Stimulated activated CD4-positive, alpha-beta T cell treated with anti-CD3 and anti-CD28 coated beads, Interleukin-12 subunit alpha, Interleukin-12 subunit beta, amount 100 ng/mL, for 4 hours (primary cell): ENCODE data around the gene CFAP61.
"Not testable (repeated sequence)": the region's sequence is repeated elsewhere in the genome, so short reads cannot be mapped to it uniquely, and the experiment has no call there.

ENCODE experiments used
- DNase-seq: peaks from one replicate; pipeline ENCODE4 v3.0.0-alpha.2; 2020

The CFAP61 gene, protein sequence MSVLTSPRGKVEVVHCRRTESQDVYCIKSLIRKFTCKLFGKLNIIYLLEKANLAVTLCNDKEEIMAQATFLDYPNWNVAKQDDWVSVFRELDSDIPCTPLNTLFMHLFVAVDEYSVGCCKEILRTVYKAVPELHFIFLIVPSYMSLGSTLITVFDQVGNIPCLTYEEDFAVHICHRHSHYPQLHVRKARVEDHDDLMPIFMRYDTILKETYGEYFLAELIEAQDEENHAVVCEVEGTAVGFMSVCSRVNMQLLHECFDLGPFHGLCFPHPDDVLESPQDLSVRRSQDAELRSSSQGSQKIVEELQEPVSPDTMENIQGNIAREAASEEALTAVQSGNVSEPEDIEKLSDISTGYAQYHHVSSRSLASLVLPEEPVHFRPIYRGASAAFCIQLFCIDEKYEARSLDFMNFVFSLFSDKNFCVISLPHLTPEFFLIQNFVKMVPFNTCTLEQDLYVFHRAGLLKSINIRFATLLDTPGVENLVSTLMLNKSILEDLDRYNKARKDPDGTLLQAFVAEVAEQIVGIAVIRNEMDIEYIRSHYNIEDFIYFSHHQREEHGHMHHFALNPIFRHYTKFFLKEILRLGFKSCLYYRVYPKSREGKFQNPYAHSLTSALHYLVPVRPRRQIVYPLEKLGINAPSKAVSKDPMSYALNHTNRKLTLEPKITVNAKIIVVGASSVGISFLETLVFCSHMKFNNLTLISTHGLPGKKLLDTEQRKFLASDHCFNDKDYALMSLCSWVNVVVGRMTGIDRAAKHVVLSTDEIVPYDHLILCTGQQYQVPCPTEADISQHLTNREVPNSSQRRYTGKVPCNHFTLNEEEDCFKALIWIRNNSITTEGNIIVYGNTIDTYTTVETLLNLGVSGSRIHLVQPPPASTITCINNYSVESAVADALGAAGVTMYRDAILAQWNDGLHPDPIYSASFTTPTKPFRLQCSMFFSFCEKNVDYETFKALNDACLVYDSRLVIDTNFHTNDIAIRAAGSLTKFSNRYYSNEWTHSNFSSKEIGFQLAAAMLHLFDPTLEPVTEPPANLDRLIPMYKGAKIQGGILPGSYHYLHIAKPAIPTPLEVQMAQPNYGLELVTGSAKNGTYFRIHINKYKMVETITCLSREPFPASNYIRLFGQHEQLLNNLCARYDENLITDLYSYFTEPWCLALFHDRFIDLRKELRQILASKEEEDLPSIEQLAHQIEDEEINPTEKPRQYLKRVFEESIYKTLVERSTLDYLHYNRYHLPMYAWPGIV

DNA sequence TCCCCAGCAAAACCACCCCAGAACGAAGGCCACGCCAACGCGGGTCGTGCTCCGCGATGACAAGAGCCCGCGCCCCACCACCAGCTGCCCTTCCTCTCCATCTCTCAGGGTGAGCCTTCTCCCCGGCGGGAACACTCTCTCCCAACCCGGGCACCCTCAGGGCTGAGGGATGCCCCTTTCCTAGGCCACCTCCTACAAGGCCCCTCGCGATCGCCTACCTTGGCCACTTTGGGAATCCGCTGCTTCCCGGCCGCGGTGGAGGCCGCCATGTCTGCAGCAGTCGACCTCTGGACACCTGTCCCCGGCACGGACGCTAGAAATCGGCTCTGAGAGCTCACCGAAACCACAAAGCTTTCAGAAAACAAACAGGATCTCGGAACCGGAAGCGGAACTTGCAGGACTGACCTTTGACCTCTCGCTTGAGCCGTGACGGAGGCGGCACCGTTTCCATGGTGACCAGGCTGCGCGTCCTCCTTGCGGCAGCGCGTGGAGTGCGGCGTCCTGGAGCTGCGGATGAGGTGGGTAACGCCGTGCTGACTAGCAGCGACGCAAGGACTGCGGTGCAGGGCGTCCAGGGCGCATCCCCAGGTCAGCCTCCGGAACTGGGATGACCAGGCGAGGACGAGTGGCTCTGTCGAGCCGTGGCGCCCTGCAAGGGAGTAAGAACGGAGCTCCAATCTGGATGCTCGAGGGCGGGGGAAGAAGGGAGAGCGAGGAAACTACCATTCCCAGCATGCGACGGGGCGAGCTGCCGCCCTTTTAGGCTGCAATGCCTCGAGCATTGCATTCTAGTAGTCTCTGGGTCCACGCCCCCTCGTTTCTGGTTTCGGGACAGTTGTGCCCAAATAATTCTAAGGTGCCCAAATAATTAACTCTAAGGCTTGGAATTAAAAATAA is at the start of gene CFAP61, which contains the start of gene CRNKL1:
TSS of gene CFAP61 (plus strand) at position 459 of the 897 bp plus-strand sequence. CDS start 4,122 bp downstream, outside the sequence.
TSS of gene CRNKL1 (minus strand) at position 393 of the 897 bp plus-strand sequence. CDS start at position 269, 124 bp downstream.
- peak; percentile 94 for DNase-seq

DNA sequence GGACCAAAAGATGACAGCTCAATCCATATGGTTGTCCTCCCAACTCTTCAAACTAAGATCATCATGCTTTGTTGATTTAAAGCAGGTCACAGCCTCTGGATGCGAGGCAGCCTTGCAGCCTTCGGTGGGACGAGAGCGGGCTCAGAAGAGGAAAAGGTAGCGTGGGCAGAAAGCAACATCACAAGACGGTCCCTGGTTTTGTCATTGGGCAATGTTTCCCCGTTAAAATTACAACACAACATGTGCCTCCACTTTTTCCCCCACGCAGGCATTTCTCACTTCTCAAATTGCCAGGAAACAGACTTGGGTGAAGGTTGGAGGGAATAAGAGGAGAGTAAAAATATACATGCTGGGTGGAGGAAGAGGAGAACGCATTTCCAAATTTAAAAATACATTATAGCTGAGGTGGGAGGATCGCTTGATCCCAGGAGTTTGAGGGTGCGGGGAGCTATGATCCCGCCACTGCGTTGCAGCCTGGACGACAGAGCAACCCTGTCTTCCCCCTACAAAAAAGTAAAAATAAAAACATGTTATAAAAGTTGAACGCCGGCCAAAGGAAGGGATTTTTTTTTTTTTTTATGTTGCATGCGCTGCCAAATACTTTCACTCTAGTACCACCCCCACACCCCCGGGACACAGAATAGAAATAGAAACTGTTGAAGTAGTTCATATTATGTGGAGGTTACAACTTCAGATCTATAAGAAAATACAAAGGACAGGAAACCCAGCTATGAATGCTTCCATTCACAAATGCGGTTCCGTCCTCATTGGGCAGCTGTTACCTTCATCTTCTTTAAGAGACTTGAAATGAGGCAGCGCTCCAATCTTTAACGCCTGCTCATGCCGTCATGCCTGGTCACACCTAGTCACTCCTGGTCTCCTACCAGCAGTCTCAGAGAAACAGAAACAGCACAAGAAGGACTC is 49.0 kb upstream of the CFAP61 start:
- no peak for DNase-seq

DNA sequence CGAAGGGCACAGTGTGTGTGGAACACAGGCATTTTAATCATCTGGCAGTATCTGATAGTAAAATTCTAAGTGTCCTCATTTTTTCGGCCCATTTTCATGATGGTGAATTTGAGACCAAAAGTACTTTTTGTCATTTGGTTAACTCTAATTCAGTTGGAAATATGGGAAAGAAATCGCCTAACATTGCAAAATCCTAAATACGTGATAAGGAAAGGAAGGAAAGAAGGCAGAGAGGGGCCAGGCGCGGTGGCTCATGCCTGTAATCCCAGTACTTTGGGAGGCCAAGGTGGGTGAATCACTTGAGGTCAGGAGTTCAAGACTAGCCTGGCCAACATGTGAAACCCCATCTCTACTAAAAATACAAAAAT is 48.4 kb upstream of the CFAP61 start:
- DNase-seq, result not testable (repeated sequence)

DNA sequence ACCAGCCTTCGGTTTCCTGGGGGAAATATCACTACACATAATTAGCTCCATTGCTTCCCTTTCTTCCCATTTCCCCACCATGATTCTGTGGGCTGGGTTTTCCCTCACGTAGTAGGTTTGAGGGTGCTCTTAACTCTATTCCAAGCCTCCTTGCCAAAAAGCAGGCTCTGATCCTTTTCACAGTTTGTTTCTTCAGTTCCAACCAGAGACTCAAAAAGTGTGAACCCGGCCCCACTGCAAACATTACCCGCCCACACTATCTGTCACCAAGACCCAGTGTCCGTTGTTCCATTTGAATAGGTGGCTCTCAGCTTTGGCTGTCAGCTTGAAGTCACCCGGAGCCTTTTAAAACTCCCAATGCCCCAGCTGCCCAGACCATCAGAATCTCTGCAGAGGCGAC is 47.0 kb upstream of the CFAP61 start:
- DNase-seq, result no peak

DNA sequence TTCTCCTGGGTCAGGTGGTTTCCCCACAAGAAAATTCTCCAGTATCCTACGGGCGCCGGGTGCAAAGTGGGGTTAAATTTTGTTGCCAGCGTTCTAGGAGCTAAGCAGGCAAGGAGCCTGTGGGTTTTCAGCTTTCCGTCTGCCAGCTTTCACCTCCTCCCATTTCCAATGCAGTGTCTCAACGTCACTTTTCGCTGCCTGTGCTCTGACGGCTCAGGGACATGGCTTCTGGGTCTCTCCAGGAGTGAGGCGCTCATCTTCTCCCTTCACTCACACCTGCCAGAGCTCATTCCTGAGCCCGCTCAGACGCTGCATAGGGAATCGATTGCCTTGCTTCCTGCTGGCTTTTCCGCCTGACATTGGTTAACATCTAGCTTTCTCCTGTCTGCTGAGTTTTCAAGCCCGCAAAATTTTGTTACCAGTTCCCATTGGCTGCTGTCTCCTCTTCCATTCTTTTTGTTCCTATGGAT is 42.5 kb upstream of the CFAP61 start:
- no peak for DNase-seq

DNA sequence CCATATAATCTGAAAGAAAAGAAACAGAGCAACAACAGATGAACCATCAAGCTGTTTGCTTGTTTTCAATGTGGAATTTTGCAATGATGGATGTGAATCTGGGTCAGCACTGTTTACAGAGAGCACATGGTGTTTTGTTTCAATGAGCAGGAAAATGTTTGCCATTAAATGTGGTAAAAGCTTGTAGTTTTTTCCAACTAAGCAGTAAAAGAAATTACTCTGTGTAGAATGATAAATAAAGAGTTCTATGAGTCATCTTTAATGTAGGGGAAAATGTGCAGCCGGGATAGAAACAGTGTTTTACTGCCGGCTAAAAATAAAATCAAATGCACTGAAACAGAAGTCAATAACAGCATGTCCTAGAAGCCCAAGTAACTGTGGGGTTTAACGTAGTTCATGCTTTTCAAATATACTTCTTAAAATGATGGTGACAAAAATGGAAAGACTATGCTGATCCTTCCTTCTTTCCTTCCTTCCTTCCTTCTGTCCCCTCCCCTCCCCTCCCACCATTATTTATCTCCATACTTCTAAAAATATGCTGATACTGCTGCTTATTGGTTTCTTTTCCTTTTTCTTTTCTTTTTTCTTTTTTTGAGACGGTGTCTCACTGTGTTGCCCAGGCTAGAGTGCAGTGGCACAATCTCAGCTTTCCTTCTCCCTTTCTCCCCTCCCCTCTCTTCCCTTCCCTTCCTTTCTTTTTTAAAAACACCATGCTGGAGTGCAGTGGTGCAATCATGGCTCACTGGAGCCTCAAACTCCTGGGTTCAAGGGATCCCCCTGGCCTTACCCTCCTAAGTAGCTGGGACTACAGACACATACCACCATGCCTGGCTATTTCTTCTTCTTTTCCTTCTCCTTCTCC is 41.5 kb upstream of the CFAP61 start:
- DNase-seq, result no peak

DNA sequence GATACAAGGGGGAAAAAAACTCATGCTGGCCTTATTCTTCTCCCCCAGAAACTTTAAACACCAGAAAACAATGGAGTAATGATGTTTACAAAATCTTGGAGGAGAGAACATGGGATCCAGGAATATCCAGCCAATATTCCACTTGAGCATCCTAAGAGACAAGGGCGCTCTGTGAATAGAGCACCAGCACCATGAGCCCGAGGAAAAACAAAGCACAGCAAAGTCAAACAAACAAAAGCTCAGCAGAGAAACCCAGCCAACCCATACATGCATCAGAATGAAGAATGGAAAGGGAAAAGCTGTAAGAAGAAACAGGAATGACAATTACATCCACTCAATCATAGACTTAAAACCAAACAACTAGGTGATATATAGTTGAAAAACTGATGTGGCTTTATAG is 39.8 kb upstream of the CFAP61 start:
- no peak for DNase-seq

DNA sequence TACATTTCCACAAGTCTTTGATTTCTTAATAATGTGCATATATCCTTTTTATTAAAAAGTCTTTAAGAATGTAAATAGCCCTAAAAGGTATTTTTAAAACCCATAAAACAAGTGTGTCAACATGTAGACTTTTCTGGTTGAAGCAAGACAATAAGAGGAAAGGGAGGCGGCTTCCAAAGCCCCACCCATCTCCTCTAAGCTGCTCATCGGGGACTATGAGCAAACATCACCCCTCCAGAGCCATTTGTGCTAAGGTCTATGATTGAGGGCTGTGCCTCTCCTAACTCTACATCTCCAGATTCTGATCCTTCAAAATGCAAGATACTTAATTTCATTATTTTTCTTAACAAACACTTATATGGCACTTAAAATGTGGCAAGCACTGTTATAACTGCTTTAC is 37.7 kb upstream of the CFAP61 start:
- no peak for DNase-seq

DNA sequence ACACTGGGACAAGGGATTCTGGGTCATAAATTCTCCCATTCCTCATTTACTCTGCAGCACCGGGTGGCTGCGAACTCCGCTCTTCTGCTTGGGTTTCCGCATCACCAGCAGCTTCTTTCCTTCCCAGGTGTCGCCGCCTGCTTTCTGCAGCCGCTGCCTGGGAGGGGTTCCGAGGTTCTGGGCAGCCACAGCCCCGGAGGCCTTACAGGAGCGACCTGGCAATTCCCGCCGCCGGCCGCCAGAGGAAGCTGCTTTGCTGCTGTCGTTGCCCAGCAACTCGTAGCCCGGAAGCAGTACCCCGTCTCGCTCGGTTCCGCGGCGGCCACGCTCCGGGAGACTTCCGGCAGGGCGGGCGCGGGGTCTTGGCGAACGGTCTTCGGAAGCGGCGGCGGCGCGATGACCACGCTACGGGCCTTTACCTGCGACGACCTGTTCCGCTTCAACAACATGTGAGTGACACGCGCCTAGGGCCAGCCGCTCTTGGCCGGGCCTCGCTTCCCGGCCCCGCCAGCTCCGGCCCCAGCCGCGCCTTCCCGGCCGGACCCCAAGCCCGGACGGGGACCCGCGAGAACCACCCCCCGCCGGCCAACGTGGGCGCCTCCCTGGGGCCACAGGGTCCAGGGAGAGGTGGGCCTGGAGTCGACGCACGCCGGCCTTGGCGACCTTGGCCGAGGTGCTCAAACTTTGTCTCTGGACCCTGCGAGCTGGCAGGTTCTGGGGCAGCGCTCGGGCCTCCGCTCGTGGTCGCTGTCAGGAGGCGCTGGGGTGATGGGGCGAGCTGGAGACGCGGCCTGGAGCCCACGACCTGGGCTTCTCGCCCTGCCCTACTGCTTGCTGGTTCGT is 35.1 kb upstream of the CFAP61 start, which contains the start of gene NAA20:
TSS of gene NAA20 (plus strand) at position 362 of the 843 bp plus-strand sequence. CDS start at position 397, 35 bp downstream.
- peak; percentile 89 for DNase-seq

DNA sequence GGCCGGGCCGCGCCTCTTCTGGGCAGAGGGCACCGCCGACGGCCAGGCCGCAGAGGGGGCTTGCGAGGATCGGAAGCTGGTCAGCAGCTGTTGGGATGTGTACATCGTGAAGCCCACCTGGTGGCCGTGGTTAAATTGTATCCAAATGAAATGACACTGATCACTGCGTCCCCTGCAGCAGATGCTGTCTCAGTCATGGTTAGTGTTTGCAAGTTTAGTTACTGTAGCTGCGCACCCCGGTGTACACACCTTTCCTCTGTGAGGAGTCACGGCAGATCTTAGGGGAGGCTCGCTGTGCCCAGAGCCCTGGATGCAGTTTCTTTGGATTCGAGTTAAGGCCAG is 34.5 kb upstream of the CFAP61 start:
- no peak for DNase-seq

DNA sequence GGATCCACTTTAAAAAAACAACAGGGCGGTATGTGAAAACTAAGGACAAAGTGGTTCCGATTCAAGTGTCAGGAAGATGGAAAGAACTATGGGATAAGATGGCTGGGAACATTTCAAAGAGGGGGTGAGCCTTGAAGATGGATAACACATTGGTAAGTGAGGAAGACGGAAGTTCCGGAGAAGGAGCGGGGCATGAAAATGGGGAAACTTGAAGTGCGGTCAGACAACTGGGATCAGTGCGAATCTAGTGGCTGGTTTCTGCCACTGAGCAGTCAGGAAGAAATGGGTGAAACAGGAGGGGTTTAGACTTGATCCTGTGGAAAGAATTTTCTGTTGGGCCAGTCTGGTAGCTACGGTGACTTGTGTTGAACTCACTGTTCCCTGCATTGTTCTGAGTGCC is 34.0 kb upstream of the CFAP61 start:
- DNase-seq, result no peak

DNA sequence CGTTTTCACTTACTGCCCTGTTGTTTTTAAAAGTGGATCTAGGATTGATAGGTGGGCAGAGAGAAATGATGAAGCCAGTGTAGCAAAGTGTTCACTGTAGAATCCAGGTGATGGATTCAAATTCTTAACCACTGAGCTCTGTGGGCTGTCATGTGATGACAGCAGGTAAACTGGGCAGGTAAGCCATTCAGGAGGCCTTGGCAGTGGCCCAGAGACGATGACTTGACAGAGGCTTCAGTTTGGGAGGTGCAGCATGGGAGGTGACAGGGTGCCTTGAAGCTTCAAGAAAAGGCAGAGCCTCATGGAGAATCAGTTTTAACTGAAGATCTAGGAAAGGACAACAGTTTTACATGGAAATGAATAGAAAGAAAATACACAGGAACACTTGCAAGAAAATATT is 33.2 kb upstream of the CFAP61 start:
- DNase-seq, result no peak

DNA sequence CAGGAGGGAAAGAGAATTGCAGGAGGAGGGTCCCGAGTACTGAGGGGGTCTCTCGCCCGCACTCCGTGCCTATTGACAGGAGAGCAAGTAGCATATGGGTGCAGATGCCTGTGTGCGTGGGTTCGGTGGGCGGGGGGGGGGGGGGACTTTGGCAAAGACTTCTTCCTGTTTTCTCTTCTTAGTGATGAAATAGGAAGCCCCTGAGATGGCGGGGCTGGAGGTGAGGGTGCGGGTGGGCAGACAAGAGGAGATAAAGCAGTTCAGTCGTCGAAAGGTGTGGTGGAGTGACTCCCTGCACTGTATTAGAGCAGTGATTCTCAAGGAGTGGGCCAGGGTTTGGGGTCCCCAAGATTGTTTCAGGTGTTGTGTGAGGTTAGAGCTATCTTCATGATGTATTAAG is 31.4 kb upstream of the CFAP61 start:
- no peak for DNase-seq

DNA sequence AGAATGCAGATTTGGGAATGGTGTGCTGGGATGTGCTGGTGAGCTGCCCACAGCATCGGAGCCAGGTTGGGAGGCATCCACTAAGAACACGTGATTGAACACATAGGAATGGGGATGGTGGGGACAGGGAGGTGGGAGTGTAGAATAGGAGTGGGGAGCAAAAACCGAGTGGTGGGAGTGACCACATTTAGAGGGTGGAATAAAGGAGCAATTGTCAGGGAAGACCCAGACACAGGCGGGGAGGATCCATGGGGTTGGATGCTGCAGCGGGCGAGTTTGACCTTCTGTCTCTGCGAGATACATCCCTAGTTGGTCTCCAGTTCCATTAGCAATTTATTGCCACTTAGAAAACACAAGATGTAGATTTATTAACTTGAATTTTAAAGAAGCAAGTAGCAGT is 30.5 kb upstream of the CFAP61 start:
- no peak for DNase-seq

DNA sequence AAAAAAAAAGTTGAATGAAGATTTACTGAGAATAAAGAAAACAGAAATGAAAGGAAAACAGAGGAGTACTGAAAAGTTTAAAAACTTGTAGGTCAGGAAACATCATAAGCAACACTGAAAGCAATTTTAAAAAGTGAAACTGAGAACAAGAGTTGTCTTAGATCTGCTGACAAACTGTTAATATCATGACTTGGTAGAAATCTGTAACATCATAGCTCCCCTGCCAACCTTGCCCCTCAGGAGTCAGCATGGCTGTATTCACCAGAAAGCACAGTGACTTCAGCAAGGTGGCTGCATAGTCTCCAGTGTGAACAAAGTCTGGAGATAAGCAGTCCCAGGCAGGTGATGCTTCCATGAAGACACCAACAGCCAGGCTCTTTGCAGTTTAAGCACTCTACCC is 29.8 kb upstream of the CFAP61 start:
- no peak for DNase-seq

DNA sequence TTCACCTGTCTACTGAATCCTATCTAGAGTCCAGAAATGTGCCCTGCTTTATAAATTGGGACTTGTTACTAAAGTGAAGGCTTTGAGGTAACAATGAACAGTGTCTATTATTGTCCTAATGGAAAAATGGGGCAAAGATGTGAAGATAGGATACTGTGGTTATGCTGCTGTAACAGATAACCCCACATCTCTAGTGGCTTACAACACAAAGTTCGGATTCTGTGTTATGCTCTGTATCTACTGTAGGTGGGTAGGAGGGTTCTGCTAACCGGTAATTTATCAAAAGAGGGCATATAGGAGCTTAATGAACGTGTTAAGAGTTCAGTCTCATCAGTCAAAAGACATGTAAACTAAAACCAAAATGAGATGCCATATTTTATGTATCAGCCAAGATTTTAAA is 28.9 kb upstream of the CFAP61 start:
- DNase-seq, result no peak

DNA sequence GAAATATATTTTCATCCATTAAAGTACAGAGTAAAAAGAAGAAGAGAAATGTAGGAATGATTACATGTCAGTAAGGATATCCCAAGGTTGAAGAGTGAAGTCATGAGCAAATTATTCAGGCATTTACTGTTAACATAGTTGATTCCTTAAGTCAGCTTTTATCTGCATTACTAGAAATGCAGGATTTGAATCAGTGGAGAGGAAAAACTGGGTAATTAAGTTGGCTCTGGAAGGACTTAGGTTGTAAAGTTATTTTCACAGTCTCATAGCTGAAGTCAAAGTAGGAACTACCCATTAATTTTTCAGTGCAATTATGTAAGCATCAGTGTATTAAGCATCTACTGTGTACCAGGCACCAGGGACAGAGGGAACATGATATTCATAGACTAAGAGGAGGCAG is 27.4 kb upstream of the CFAP61 start:
- DNase-seq, result no peak

DNA sequence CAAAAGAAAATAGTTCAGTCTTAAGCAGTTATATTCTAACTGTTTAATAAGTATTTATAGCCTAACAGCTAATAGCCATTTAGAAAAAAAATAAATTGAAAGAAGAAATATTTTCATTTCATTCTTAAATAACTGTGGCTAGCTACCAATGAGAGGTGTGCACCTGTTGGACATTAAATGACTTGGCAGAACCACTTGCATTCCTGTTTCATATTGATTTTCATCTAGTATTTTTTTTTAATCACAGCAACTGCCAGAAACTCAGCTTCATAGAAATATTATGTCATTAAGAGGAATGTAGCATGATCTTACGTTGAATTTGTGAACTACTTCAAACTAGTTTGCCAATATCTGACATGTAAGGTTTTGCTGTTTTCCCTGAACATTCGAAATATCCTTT is 25.0 kb upstream of the CFAP61 start:
- no peak for DNase-seq

DNA sequence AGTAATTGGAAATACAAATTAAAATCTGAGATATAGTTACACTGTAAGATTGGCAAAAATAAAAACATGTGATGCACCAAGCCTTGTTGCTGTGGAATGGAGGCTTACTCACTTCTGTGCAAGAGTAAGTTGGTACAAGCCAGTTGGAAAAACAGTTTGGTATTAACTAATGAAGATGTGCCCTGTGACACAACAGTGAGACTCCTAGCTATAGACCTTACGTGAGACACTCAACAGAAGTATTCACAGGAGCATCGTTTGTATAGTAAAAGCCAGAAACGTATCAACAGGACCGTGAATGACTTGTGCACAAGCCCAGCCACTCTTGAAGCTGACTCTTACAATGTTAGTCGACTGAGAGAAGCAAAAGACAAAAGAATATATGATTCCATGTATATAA is 20.5 kb upstream of the CFAP61 start:
- no peak for DNase-seq
